DOHH2 (cell line): ENCODE data around the gene AP1B1.

Experiments used
- H3F3A ChIP-seq: fragments of 200-600 bp; sonication (generic), shearing (Covaris generic); 2 replicates; pipeline ENCODE4 v1.6.0; 2016; ENCODE audit warnings: antibody characterized with exemption, mild to moderate bottlenecking; ENCODE audit not compliant: control insufficient read depth, insufficient read depth
- H3K27ac ChIP-seq: fragments of 200-600 bp; sonication (generic); 2 replicates; pipeline ENCODE4 v1.5.1; 2014; ENCODE audit warnings: low read depth, mild to moderate bottlenecking, low read length, moderate library complexity
- H3K27me3 ChIP-seq: fragments of 200-600 bp; sonication (generic); 2 replicates; pipeline ENCODE4 v1.6.1; 2014; ENCODE audit warnings: mild to moderate bottlenecking, low read length, mixed read lengths; ENCODE audit not compliant: control insufficient read depth
- H3K36me3 ChIP-seq: fragments of 200-600 bp; sonication (generic); 2 replicates; pipeline ENCODE4 v1.6.1; 2014; ENCODE audit warnings: mild to moderate bottlenecking, low read length, moderate library complexity, mixed read lengths; ENCODE audit not compliant: control insufficient read depth
- H3K4me1 ChIP-seq: fragments of 200-600 bp; sonication (generic); 2 replicates; pipeline ENCODE4 v1.6.1; 2014; ENCODE audit warnings: mild to moderate bottlenecking, low read length, mixed read lengths; ENCODE audit not compliant: control insufficient read depth
- H3K4me2 ChIP-seq: fragments of 200-600 bp; sonication (generic); 2 replicates; pipeline ENCODE4 v1.6.0; 2014; ENCODE audit warnings: mild to moderate bottlenecking, low read length, moderate library complexity
- H3K4me3 ChIP-seq: fragments of 200-600 bp; sonication (generic); 2 replicates; pipeline ENCODE4 v1.5.1; 2014; ENCODE audit warnings: mild to moderate bottlenecking, low read length, mixed read lengths
- H3K79me2 ChIP-seq: fragments of 200-600 bp; sonication (generic); 2 replicates; pipeline ENCODE4 v1.6.1; 2014; ENCODE audit warnings: mild to moderate bottlenecking, low read length, mixed read lengths; ENCODE audit not compliant: control insufficient read depth
- H3K9me2 ChIP-seq: fragments of 200-600 bp; sonication (generic); replicated peaks from 2 replicates; pipeline ENCODE4 v1.6.1; 2014; ENCODE audit warnings: mild to moderate bottlenecking, low read length, mixed read lengths; ENCODE audit not compliant: control insufficient read depth
- H3K9me3 ChIP-seq: fragments of 200-600 bp; sonication (generic); 2 replicates; pipeline ENCODE4 v1.6.1; 2014; ENCODE audit warnings: antibody characterized with exemption, low read length, mixed read lengths; ENCODE audit not compliant: control insufficient read depth, insufficient read depth
- H4K20me1 ChIP-seq: fragments of 200-600 bp; sonication (generic); 2 replicates; pipeline ENCODE4 v1.6.0; 2014; ENCODE audit warnings: low read depth, mild to moderate bottlenecking, antibody characterized with exemption, low read length, moderate library complexity; ENCODE audit not compliant: control insufficient read depth, insufficient read depth
- EZH2phosphoT487 ChIP-seq: fragments of 200-600 bp; sonication (generic); IDR thresholded peaks from 2 replicates; pipeline ENCODE4 v1.6.1; 2017; ENCODE audit warnings: borderline replicate concordance, mild to moderate bottlenecking, antibody characterized with exemption, low read length, moderate library complexity, mixed read lengths
- TF ChIP-seq, protein P1 (sequence below): fragments of 200-600 bp; sonication (generic); IDR thresholded peaks from one replicate; pipeline ENCODE4 v1.5.1; 2014; ENCODE audit warnings: antibody characterized with exemption, mild to moderate bottlenecking, low read depth, low read length; ENCODE audit not compliant: poor library complexity, severe bottlenecking

The AP1B1 gene

DNA sequence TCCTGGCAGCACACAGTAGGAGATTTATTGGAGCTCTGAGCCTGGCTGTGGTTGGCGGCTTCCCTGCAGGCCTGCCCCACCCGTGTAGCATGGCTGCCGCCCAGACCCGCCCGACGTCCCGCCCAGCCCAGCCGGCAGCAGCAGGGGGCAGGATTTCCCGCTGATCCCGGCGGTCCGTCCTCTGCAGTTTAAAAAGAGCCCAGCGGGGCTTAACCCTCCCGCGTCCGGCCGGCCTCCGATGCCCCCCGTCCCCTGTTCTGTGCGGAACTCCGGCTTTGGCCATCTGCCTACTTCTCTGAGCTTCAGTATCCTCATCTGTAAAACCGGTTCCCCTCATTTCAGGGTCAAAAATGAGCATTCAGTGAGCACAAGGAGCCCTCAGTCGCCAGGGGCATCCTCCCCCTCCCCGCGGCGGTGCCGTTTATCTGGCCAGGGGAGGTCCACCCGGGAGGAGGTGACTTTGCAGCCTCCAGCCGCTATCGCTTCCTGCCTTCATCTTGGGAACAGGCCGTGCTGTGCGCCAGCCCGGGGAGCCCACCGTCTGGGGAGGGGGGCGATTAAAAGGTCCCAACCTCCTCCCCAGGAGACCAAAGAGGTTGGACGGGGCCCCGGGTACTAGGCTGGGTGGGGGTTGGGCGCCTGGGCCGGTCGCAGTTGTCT is 82.1 kb downstream of the AP1B1 start, which contains the start of gene GAS2L1:
Gene GAS2L1, plus strand, starts transcription at position 476 of the 660 bp plus-strand sequence. CDS start 1,456 bp downstream, outside the sequence.
- H3K4me2 ChIP-seq: peak within 1 kb of the TSS; percentile 96
- peak within 1 kb of the TSS; percentile 78 for H3K4me3 ChIP-seq
- H4K20me1 ChIP-seq: peaks cover 3% of the 10 kb centered on the region; the same call in 1 of the 2 replicates
- no peaks in the 10 kb centered on the region for H3K79me2 ChIP-seq
- TF ChIP-seq, protein P1, sequence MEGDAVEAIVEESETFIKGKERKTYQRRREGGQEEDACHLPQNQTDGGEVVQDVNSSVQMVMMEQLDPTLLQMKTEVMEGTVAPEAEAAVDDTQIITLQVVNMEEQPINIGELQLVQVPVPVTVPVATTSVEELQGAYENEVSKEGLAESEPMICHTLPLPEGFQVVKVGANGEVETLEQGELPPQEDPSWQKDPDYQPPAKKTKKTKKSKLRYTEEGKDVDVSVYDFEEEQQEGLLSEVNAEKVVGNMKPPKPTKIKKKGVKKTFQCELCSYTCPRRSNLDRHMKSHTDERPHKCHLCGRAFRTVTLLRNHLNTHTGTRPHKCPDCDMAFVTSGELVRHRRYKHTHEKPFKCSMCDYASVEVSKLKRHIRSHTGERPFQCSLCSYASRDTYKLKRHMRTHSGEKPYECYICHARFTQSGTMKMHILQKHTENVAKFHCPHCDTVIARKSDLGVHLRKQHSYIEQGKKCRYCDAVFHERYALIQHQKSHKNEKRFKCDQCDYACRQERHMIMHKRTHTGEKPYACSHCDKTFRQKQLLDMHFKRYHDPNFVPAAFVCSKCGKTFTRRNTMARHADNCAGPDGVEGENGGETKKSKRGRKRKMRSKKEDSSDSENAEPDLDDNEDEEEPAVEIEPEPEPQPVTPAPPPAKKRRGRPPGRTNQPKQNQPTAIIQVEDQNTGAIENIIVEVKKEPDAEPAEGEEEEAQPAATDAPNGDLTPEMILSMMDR: peak; percentile 60
- TF ChIP-seq EZH2phosphoT487: 0 out of 2 replicates have a peak, but pooled peaks have one; percentile 44
- 0 out of 2 replicates have a peak, but pooled peaks cover under 1% of the 10 kb centered on the region for H3K36me3 ChIP-seq
- H3F3A ChIP-seq: peaks cover 1% of the 10 kb centered on the region; the same call in 1 of the 2 replicates
- H3K9me2 ChIP-seq: no peaks in the 10 kb centered on the region
- peaks cover 31% of the 10 kb centered on the region for H3K4me1 ChIP-seq
- no peak within 1 kb of the TSS for H3K27ac ChIP-seq
- H3K9me3 ChIP-seq: no peaks in the 10 kb centered on the region
- H3K27me3 ChIP-seq: peaks cover 10% of the 10 kb centered on the region

GRCh38 chr22:29305836-29306174 is 82.6 kb downstream of the AP1B1 start:
- Histone ChIP-seq H3K4me2 (peak overlapping the region; percentile 96), H3F3A (peaks cover 5% of the 10 kb centered on the region), H3K9me2 (no peaks in the 10 kb centered on the region), H3K9me3 (no peaks in the 10 kb centered on the region), H3K4me3 (peak overlapping the region; percentile 78), H3K36me3 (peaks cover 5% of the 10 kb centered on the region), H3K79me2 (no peaks in the 10 kb centered on the region), H3K27ac (no peak overlapping the region), H3K27me3 (peaks cover 10% of the 10 kb centered on the region), H4K20me1 (peaks cover 3% of the 10 kb centered on the region; the same call in 1 of the 2 replicates), H3K4me1 (peaks cover 31% of the 10 kb centered on the region)
- no peak for TF ChIP-seq EZH2phosphoT487
- TF ChIP-seq, protein P1: no peak

- Histone ChIP-seq H3F3A (peaks cover 26% of the 10 kb centered on the region), H3K4me3 (no peak overlapping the region), H3K9me2 (no peaks in the 10 kb centered on the region), H3K27ac (no peak overlapping the region), H3K4me2 (peak overlapping the region; percentile 28), H3K27me3 (peaks cover 10% of the 10 kb centered on the region), H4K20me1 (peaks cover 6% of the 10 kb centered on the region; the same call in 1 of the 2 replicates), H3K79me2 (no peaks in the 10 kb centered on the region), H3K9me3 (no peaks in the 10 kb centered on the region), H3K4me1 (peaks cover 29% of the 10 kb centered on the region), H3K36me3 (peaks cover 29% of the 10 kb centered on the region)
- TF ChIP-seq EZH2phosphoT487: no peak
- TF ChIP-seq, protein P1: no peak
Observed at GRCh38 chr22:29302681-29303465, 85.5 kb downstream of the AP1B1 start.
